GM23338 (cell line): Measurements from ENCODE around the gene KYNU. TPM values are rescaled to one million over a fixed set of nuclear protein-coding genes. Genes with fewer than 3 reads are reported as not detected.

Source experiments
- ATAC-seq: fragments of 200-7000 bp; cut with Tn5 transposase; 3 replicates; pipeline ENCODE4 v1.9.1; 2020
- DNase-seq: peaks from one replicate; pipeline ENCODE4 v3.0.0-alpha.2; 2015; ENCODE audit warnings: low spot score
- H2AFZ ChIP-seq: fragments of 200-600 bp; sonication (generic); 2 replicates; pipeline ENCODE4 v1.8.0; 2016; ENCODE audit warnings: antibody characterized with exemption, mild to moderate bottlenecking, moderate library complexity
- H3F3A ChIP-seq: fragments of 200-600 bp; sonication (generic); replicated peaks from 2 replicates; pipeline ENCODE4 v1.8.0; 2017; ENCODE audit warnings: antibody characterized with exemption, mixed run types, low read depth
- H3K27ac ChIP-seq: fragments of 200-600 bp; sonication (generic); 2 replicates; pipeline ENCODE4 v1.6.1; 2016; ENCODE audit warnings: low read depth
- H3K27me3 ChIP-seq: fragments of 200-600 bp; sonication (generic); 2 replicates; pipeline ENCODE4 v1.8.0; 2016; ENCODE audit warnings: mild to moderate bottlenecking, mixed run types, moderate library complexity; ENCODE audit not compliant: insufficient read depth
- H3K36me3 ChIP-seq: fragments of 200-600 bp; sonication (generic); 2 replicates; pipeline ENCODE4 v1.8.0; 2016; ENCODE audit warnings: mild to moderate bottlenecking; ENCODE audit not compliant: insufficient read depth
- H3K4me1 ChIP-seq: fragments of 200-600 bp; sonication (generic); 2 replicates; pipeline ENCODE4 v1.8.0; 2016; ENCODE audit warnings: mild to moderate bottlenecking, moderate library complexity; ENCODE audit not compliant: insufficient read depth
- H3K4me2 ChIP-seq: fragments of 200-600 bp; sonication (generic); 2 replicates; pipeline ENCODE4 v1.7.1; 2017; ENCODE audit warnings: mixed run types
- H3K4me3 ChIP-seq: fragments of 200-600 bp; sonication (generic); 2 replicates; pipeline ENCODE4 v1.6.1; 2016; ENCODE audit warnings: mixed run types
- H3K79me2 ChIP-seq: fragments of 200-600 bp; sonication (generic); replicated peaks from 2 replicates; pipeline ENCODE4 v1.8.0; 2017; ENCODE audit warnings: mild to moderate bottlenecking; ENCODE audit not compliant: insufficient read depth
- H3K9me2 ChIP-seq: fragments of 200-600 bp; sonication (generic); 2 replicates; pipeline ENCODE4 v1.8.0; 2017; ENCODE audit not compliant: insufficient read depth
- H4K20me1 ChIP-seq: fragments of 200-600 bp; sonication (generic); replicated peaks from 2 replicates; pipeline ENCODE4 v1.8.0; 2017; ENCODE audit warnings: mild to moderate bottlenecking; ENCODE audit not compliant: insufficient read depth
- H3K27ac Mint-ChIP-seq: 2 replicates; pipeline ENCODE4 v1.8.0; 2020; ENCODE audit warnings: inconsistent platforms, mild to moderate bottlenecking, moderate library complexity, mixed read lengths
- H3K27me3 Mint-ChIP-seq: 3 replicates; pipeline ENCODE4 v1.8.0; 2022; ENCODE audit warnings: low read depth, mild to moderate bottlenecking, moderate library complexity, mixed read lengths, inconsistent platforms; ENCODE audit not compliant: insufficient read depth, poor library complexity
- H3K36me3 Mint-ChIP-seq: 3 replicates; pipeline ENCODE4 v1.8.0; 2021; ENCODE audit warnings: low read depth, mild to moderate bottlenecking, inconsistent platforms, moderate library complexity, mixed read lengths
- H3K4me1 Mint-ChIP-seq: 3 replicates; pipeline ENCODE4 v1.8.0; 2020; ENCODE audit warnings: mild to moderate bottlenecking, inconsistent platforms, mixed read lengths
- H3K4me3 Mint-ChIP-seq: 3 replicates; pipeline ENCODE4 v1.8.0; 2021; ENCODE audit warnings: moderate library complexity, mild to moderate bottlenecking, inconsistent platforms, mixed read lengths
- H3K9me3 Mint-ChIP-seq: 3 replicates; pipeline ENCODE4 v1.8.0; 2020; ENCODE audit warnings: moderate library complexity, mild to moderate bottlenecking, inconsistent platforms, mixed read lengths
- CREB1 ChIP-seq: fragments of 250-450 bp; sonication (Bioruptor Pico); IDR thresholded peaks from 2 replicates; pipeline ENCODE4 v1.5.0; 2020; ENCODE audit warnings: low read depth, mild to moderate bottlenecking, moderate library complexity
- EZH2 ChIP-seq: fragments of 200-600 bp; sonication (generic); IDR thresholded peaks from one replicate; pipeline ENCODE4 v1.8.0; 2017; ENCODE audit warnings: antibody characterized with exemption, mild to moderate bottlenecking, low read depth; ENCODE audit not compliant: unreplicated experiment
- EZH2phosphoT487 ChIP-seq: fragments of 200-600 bp; sonication (generic); IDR thresholded peaks from one replicate; pipeline ENCODE4 v1.8.1; 2018; ENCODE audit warnings: antibody characterized with exemption; ENCODE audit not compliant: unreplicated experiment
- JUNB ChIP-seq: IDR thresholded peaks from one replicate; pipeline ENCODE4 v1.6.1; 2016; ENCODE audit warnings: antibody characterized with exemption; ENCODE audit not compliant: unreplicated experiment
- NANOG ChIP-seq: IDR thresholded peaks from 2 replicates; pipeline ENCODE4 v1.6.1; 2016; ENCODE audit warnings: antibody characterized with exemption, borderline replicate concordance
- POLR2AphosphoS5 ChIP-seq: IDR thresholded peaks from 2 replicates; pipeline ENCODE4 v1.6.1; 2016; ENCODE audit warnings: antibody characterized with exemption, low read depth
- STAT1 ChIP-seq: IDR thresholded peaks from one replicate; pipeline ENCODE4 v1.6.1; 2016; ENCODE audit warnings: antibody characterized with exemption; ENCODE audit not compliant: unreplicated experiment
- ZNF331 ChIP-seq: fragments of 250-450 bp; sonication (Bioruptor Pico); IDR thresholded peaks from 2 replicates; pipeline ENCODE4 v1.5.0; 2020; ENCODE audit warnings: low read depth, mild to moderate bottlenecking, moderate library complexity
- polyA plus RNA-seq: library from polyadenylated mRNA; unstranded; fragments of >200 nt; fragmentation: Nextera tagmentation; extraction: Ambion mirVana; gene quantifications from 2 replicates; pipeline ENCODE4 v1.2.1, GENCODE V29; 2016
- total RNA-seq: library from RNA; depleted of rRNA; stranded (reverse); fragments of >200 nt; shearing (Covaris generic); gene quantifications from 2 replicates; pipeline ENCODE4 v1.2.3, GENCODE V29; 2014
- TF ChIP-seq, protein P1 (sequence below): IDR thresholded peaks from one replicate; pipeline ENCODE4 v1.6.1; 2018; ENCODE audit warnings: antibody characterized with exemption; ENCODE audit not compliant: unreplicated experiment
- TF ChIP-seq, protein P2 (sequence below): fragments of 250-450 bp; sonication (Bioruptor Pico); IDR thresholded peaks from 2 replicates; pipeline ENCODE4 v1.5.0; 2020; ENCODE audit warnings: mild to moderate bottlenecking, moderate library complexity
- TF ChIP-seq, protein P3 (sequence below): IDR thresholded peaks from 2 replicates; pipeline ENCODE4 v1.6.1; 2016; ENCODE audit warnings: antibody characterized with exemption

KYNU gene
- total and polyA plus RNA-seq, 2 experiments from 2014 or later: 0.03 to 0.21 TPM

DNA sequence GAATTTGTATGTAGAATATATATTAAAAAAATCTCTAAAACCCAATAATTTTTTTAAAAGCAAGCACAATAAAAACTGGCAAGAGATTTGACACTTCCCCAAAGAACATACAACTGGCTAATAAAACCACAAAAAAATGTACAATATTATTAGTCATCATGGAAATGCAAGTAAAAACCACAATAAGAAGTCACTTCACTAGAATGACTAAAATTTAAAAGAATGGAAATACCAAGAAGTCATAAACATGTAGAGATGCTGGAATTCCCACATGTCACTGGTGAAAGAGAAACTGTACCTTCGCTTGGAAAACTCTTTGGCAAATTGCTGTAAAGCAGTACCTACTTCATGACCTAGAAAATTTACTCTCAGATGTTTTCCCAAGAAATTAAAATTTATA lies 43.4 kb upstream of the KYNU start (continued):
- TF ChIP-seq, protein P1, sequence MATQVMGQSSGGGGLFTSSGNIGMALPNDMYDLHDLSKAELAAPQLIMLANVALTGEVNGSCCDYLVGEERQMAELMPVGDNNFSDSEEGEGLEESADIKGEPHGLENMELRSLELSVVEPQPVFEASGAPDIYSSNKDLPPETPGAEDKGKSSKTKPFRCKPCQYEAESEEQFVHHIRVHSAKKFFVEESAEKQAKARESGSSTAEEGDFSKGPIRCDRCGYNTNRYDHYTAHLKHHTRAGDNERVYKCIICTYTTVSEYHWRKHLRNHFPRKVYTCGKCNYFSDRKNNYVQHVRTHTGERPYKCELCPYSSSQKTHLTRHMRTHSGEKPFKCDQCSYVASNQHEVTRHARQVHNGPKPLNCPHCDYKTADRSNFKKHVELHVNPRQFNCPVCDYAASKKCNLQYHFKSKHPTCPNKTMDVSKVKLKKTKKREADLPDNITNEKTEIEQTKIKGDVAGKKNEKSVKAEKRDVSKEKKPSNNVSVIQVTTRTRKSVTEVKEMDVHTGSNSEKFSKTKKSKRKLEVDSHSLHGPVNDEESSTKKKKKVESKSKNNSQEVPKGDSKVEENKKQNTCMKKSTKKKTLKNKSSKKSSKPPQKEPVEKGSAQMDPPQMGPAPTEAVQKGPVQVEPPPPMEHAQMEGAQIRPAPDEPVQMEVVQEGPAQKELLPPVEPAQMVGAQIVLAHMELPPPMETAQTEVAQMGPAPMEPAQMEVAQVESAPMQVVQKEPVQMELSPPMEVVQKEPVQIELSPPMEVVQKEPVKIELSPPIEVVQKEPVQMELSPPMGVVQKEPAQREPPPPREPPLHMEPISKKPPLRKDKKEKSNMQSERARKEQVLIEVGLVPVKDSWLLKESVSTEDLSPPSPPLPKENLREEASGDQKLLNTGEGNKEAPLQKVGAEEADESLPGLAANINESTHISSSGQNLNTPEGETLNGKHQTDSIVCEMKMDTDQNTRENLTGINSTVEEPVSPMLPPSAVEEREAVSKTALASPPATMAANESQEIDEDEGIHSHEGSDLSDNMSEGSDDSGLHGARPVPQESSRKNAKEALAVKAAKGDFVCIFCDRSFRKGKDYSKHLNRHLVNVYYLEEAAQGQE: no peak
- TF ChIP-seq CREB1 (CRISPR knock-in tag): no peak

DNA sequence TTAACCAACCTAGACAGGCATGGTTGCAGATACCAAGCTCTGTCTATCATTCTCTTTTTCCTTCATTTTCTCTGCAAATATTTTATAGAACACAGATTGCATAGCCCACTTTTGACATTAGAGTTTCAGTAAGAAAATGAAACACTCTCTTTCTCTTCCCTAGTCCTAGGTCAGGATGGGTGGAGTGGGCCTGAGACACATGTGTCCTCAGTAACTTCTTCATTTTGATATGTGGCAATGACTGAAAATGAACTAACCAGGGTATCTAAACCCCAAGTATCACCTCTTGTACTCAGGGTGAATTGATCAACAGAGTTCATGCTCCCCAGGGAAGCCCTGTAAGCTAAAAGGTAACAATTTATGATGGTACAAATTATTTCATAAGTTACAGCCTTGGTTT lies 37.0 kb upstream of the KYNU start:
- no peak for ATAC-seq
- DNase-seq: no peak
- no peak overlapping the region for H3K27ac ChIP-seq
- no peak overlapping the region for H2AFZ ChIP-seq
- H4K20me1 ChIP-seq: no peaks in the 10 kb centered on the region
- Mint-ChIP-seq H3K27ac (no peak overlapping the region), H3K9me3 (no peaks in the 10 kb centered on the region; the same call in 2 of the 3 replicates), H3K4me3 (no peak overlapping the region), H3K27me3 (no peaks in the 10 kb centered on the region), H3K4me1 (peaks cover 16% of the 10 kb centered on the region), H3K36me3 (no peaks in the 10 kb centered on the region)
- no peaks in the 10 kb centered on the region for H3K27me3 ChIP-seq
- H3K9me2 ChIP-seq: no peaks in the 10 kb centered on the region
- H3K79me2 ChIP-seq: no peaks in the 10 kb centered on the region
- H3K4me1 ChIP-seq: peaks cover 11% of the 10 kb centered on the region; the same call in 1 of the 2 replicates
- no peak overlapping the region for H3K4me2 ChIP-seq
- H3K4me3 ChIP-seq: no peak overlapping the region
- H3K36me3 ChIP-seq: no peaks in the 10 kb centered on the region
- no peaks in the 10 kb centered on the region for H3F3A ChIP-seq
- TF ChIP-seq EZH2phosphoT487 (no peak), JUNB (no peak), STAT1 (no peak), EZH2 (no peak), ZNF331 (CRISPR knock-in tag) (no peak), CREB1 (CRISPR knock-in tag) (no peak), POLR2AphosphoS5 (no peak), NANOG (no peak)
- TF ChIP-seq, protein P2, sequence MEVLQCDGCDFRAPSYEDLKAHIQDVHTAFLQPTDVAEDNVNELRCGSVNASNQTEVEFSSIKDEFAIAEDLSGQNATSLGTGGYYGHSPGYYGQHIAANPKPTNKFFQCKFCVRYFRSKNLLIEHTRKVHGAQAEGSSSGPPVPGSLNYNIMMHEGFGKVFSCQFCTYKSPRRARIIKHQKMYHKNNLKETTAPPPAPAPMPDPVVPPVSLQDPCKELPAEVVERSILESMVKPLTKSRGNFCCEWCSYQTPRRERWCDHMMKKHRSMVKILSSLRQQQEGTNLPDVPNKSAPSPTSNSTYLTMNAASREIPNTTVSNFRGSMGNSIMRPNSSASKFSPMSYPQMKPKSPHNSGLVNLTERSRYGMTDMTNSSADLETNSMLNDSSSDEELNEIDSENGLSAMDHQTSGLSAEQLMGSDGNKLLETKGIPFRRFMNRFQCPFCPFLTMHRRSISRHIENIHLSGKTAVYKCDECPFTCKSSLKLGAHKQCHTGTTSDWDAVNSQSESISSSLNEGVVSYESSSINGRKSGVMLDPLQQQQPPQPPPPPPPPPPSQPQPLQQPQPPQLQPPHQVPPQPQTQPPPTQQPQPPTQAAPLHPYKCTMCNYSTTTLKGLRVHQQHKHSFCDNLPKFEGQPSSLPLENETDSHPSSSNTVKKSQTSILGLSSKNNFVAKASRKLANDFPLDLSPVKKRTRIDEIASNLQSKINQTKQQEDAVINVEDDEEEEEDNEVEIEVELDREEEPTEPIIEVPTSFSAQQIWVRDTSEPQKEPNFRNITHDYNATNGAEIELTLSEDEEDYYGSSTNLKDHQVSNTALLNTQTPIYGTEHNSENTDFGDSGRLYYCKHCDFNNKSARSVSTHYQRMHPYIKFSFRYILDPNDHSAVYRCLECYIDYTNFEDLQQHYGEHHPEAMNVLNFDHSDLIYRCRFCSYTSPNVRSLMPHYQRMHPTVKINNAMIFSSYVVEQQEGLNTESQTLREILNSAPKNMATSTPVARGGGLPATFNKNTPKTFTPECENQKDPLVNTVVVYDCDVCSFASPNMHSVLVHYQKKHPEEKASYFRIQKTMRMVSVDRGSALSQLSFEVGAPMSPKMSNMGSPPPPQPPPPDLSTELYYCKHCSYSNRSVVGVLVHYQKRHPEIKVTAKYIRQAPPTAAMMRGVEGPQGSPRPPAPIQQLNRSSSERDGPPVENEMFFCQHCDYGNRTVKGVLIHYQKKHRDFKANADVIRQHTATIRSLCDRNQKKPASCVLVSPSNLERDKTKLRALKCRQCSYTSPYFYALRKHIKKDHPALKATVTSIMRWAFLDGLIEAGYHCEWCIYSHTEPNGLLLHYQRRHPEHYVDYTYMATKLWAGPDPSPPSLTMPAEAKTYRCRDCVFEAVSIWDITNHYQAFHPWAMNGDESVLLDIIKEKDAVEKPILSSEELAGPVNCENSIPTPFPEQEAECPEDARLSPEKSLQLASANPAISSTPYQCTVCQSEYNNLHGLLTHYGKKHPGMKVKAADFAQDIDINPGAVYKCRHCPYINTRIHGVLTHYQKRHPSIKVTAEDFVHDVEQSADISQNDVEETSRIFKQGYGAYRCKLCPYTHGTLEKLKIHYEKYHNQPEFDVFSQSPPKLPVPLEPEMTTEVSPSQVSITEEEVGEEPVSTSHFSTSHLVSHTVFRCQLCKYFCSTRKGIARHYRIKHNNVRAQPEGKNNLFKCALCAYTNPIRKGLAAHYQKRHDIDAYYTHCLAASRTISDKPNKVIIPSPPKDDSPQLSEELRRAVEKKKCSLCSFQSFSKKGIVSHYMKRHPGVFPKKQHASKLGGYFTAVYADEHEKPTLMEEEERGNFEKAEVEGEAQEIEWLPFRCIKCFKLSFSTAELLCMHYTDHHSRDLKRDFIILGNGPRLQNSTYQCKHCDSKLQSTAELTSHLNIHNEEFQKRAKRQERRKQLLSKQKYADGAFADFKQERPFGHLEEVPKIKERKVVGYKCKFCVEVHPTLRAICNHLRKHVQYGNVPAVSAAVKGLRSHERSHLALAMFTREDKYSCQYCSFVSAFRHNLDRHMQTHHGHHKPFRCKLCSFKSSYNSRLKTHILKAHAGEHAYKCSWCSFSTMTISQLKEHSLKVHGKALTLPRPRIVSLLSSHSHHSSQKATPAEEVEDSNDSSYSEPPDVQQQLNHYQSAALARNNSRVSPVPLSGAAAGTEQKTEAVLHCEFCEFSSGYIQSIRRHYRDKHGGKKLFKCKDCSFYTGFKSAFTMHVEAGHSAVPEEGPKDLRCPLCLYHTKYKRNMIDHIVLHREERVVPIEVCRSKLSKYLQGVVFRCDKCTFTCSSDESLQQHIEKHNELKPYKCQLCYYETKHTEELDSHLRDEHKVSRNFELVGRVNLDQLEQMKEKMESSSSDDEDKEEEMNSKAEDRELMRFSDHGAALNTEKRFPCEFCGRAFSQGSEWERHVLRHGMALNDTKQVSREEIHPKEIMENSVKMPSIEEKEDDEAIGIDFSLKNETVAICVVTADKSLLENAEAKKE: no peak
- TF ChIP-seq, protein P1: no peak
- TF ChIP-seq, protein P3, sequence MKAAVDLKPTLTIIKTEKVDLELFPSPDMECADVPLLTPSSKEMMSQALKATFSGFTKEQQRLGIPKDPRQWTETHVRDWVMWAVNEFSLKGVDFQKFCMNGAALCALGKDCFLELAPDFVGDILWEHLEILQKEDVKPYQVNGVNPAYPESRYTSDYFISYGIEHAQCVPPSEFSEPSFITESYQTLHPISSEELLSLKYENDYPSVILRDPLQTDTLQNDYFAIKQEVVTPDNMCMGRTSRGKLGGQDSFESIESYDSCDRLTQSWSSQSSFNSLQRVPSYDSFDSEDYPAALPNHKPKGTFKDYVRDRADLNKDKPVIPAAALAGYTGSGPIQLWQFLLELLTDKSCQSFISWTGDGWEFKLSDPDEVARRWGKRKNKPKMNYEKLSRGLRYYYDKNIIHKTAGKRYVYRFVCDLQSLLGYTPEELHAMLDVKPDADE: no peak
